T-helper 22 cell (primary cell): ENCODE data around the gene LHX3.

Experiments used
- DNase-seq: peaks from one replicate; pipeline ENCODE4 v3.0.0-alpha.2; 2020; ENCODE audit warnings: low read depth

Gene LHX3

DNA sequence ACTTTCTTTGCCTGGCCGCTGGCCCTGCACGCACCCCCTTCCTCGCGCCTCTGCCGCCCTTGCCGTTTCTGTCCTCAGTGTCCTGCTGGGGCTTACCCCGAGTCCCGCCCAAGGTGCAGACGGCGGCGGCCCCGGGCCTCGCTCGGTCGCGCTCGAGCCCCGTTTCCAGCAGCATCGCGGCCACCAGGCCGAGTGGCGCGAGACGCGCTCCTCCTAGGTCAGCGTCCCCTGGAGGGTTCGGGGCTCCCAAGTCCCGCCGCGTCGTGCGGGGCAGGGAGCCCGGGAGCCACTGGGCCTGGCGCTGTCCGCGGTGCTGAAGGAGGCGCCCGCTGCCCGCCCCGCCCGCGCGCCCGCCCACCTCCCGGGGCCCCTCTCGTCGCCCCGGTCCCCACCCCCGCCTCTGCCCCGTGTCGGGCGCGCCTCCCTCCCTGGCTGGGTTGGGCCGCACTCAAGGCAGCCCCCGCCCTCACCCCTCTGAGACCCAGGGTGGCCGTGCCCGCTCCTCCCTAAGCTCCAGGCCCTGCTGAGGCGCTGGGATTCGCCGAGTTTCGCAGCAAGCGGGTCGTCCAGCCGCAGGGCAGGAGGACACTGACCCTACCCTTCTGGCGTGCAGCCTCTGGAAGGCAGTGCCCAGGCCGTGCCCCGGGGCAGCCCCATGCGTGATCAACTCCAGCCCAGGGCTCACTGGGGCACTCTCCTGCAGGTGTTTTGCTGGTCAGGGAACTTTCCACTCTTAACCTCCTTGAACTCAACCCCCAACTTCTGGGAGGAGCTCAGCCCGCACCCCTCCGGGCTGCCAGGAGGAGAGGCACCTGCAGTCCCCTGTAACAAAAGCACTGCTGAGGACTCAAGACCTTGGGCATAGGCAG lies at the start of gene LHX3:
TSS of gene LHX3 (minus strand) at position 291 of the 869 bp plus-strand sequence. CDS start at position 175, 116 bp downstream.
- no peak for DNase-seq

GRCh38 chr9:136253246-136254130 lies 48.6 kb upstream of the LHX3 start:
- DNase-seq: no peak

DNA sequence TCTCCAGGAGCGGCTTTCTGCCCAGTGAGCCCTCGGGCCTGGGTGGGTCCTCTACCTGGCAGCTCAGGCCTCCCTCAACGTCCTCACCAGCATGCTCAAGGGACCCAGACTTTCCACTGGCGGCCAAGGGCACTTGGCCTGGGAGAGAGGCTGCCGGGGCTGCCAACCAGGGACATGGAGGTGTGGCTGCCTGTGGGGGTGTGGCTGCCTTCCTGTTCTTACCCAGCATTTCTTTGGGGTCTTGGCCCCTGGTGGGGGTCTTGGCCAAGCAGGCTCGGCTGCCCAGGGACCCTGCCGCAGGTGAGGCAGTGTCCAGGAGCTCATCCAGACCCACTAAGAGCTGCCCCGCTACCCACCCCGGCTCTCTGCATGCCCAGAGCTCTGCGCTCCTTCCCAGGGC lies 47.9 kb upstream of the LHX3 start:
- DNase-seq: no peak

- no peak for DNase-seq
These were observed 47.4 kb upstream of the LHX3 start for GRCh38 chr9:136252281-136252680.

- no peak for DNase-seq
These were observed 46.6 kb upstream of the LHX3 start for GRCh38 chr9:136251264-136252115.

DNA sequence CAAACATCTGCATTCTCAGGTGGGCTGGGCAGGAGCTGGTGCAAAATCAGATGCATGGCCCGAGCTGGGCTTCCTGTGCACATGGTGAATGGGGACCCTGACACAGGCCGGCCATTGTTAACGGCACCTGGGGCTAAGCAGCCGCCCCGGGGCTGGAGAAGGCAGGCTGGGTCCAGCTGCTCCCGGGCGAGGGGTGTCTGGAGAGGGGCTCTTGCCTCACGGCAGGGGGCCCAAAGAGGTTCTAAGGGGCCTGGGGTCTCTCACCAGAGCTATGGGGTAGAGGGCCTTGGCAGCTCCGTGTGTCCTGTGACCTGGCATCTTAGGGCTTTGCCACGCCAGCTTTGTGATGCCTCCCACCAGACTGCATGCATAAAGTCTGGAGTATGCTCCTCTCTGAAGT lies 45.7 kb upstream of the LHX3 start:
- no peak for DNase-seq

DNA sequence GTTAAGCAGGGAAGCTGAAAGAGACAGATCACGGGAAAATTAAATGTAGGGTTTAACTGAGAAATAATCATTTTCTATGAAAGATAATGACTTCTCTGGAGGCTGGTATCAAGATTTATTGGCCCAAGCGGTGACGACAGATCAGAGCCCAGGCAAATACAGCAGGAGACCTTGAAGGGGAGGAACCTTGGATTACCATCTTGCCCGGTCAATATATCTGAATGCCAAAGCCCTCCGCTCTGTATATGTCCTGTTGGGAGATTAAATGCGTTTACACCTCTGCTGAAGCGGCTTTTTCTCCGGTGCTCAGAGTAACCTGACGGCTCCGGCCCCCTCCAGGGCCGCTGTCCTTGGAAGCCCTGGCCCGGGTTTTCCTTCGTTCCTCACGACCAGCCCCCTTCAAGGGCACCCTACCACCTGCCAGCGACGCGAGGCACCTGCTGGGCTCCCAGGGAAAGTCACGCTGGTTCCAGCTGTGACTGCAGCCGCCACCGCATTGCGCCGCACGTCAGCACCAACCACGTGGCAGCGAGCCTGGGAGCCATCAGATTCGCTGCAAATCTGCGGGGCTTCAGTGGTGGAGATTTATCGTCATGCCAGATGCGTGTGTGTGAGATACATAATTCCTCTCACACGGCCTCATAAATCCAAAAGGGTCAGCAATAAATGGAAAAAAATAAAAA lies 45.1 kb upstream of the LHX3 start:
- DNase-seq: no peak

- no peak for DNase-seq
These were observed 44.3 kb upstream of the LHX3 start for GRCh38 chr9:136248951-136249876.

DNA sequence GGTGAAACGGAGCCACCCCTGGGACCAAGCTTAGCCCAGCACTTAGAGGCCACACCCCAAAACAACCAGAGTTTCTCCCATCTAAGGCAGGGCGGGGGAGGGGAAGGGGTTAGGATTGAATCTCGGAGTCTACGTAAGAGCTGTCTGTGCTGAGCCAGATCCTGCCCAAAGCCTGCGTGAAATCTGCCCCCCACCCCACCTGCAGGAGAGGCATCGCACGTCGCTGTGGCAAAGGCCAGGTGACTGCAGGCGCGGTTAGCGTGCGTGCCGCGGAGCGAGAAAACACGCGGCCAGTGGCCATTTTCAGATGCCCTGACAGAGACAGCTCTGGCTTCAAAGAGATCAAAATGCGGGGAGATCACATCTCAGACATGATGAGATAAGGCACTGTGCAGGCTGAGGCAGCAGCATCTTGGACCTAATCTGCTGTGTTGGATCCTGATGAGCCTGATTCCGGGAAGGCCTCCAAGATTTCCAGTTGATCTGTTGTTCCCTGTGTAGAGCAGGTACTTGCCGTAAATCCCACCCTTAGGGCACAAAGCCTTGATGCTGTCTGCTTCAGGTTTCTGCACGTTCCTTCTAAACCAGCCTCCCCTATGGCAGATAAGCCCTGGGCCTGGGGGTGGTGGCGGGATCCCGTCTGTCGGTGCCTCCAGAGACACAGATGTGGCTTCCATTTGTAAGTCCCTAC lies 43.2 kb upstream of the LHX3 start:
- no peak for DNase-seq

DNA sequence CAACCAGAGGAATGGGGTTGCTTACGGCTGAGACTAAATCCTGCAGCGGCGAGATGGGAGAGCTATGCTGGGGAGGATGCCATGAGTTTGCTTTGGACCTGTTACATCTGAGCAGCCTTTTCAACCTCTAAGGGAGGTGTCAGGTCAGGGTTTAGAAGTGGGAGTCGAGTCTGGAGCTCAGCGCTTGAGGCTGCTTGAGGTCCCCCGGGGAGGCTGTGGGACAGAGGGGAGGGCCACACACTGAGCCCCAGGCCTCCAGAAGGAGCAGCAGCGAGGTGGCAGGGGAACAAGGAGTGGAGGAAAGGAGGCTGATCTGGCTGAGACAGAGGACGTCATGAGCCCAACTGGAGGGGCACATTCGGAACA lies 42.6 kb upstream of the LHX3 start:
- DNase-seq: no peak

GRCh38 chr9:136246849-136247550 lies 42.1 kb upstream of the LHX3 start:
- no peak for DNase-seq

GRCh38 chr9:136245219-136246150 lies 40.6 kb upstream of the LHX3 start, which contains the start of gene QSOX2:
Gene QSOX2, minus strand, starts transcription at chr9:136245812. Its CDS starts 9 bp downstream, at chr9:136245803.
- peak; percentile 70 for DNase-seq

DNA sequence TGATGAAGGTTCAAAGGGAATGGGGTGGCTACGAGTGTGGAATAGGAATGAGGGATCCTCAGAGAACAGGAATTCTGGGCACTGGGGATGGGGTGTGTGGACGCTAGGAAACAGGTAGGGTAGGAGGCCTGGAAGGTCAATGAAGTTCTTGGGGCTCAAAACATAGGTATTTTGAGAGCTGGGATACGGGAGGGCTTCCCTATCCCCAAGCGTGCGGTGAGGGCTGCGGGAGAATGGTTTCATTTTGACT lies 40.0 kb upstream of the LHX3 start:
- no peak for DNase-seq

DNA sequence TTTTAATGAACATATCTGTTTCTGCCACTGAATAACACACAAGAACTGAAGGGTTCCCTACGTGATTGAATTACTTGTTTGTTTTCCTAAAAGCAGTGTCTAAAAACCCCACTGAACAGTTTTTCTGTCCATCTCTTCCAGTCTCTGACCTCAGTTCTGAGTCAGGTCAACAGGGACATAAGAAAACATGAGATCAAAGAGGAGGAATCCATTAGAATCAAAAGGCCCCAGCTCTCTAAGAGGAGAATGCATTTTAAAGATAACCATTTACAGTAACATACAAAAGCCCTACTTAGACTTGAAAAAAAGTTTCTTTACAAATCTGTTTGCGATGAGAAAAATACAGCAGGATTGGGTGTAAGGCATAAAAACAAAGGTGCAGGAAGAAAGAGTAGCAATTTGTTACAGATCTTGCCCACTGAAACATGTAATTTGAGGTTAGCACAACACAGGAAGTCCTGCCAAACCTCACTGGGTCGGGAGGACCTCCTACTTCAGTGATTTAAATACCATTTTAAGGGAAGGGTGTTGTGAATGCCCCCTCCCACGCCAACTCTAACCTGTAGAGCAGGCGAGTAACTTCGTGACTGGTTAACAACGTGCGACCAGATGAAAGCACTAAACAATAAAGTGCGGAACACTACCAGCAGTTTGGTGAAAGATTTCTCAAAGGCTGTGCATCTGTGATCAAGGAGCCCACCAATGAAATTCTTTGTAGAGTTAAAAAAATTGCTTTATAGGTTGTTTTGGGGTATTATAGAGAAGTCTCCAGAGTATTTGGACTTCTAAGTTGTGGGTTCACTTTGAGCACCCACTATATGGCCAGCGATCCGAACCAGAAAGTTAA lies 39.4 kb upstream of the LHX3 start:
- no peak for DNase-seq

DNA sequence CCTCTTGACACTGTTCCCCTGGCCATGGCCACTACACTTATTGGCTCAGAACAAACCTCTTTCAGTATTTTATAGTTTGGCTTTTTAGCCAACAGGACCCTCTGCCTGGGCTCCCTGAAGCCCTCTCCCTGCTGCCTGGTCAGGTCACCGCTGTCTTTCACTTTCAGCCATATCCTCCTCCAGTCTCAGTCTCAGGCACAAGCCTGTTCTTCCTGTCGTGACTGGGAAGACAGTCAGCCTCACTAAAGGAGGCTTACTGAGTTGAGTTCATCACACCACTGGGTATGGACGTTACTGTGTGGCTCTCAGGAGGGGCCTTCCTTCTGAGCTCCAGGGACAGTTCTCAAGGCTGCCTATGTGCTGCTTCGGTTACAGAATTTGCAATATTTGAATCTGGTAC lies 38.7 kb upstream of the LHX3 start:
- no peak for DNase-seq

DNA sequence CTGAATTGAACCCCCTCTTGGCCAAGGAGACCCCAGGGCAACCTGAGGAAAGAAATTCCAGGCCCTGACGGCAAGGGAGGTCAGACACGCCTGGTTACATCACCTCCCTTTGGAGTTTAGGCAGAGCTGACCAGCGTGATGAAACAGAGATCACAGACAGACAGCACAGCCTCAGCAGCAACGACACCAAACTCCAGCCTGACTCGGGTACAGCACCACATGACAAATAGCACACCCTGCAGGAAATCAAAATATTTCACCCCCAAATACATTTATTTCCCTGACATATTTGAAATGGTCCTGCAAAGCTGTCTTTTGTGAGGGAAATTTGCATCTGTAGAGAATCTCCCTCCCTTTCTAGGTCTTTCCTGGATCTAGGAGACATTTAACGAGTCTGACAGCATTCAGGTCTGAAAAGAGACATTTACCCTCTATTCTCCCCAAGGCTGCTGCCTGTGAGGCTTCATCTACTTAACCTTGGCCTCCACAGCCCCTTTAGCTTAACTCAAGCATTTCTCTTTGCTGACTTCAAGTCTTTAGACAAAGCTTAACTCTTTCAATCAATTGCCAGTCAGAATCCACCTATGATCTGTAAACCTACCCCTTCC lies 38.1 kb upstream of the LHX3 start:
- no peak for DNase-seq

DNA sequence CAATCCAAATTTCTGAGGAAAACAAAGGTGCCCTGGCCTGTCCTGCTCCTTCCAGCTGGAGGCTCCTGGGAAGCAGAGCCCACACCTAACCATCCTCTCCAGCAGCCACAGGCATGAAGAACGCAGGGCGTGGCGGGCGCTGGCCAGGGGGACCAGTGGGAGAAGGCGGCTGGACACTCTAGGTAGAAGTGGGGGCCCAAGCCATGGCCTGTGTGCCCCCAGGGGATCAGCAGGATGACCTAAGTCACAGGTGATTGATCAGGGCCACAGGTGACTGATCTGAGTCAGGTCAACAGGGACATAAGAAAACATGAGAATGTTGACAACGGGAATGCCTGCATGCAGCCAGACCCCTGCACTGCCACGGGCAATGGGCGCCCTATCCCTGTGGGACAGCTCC lies 37.3 kb upstream of the LHX3 start:
- no peak for DNase-seq
